Stimulated activated CD8-positive, alpha-beta memory T cell treated with anti-CD3 and anti-CD28 coated beads, Interleukin-7, amount 100 ng/mL, for 24 hours (primary cell): ENCODE measurements around the gene A1CF.
"Not testable (repeated sequence)": the region's sequence is repeated elsewhere in the genome, so short reads cannot be mapped to it uniquely, and the experiment has no call there.

Experiments used
- DNase-seq: peaks from one replicate; pipeline ENCODE4 v3.0.0-alpha.2; 2020; ENCODE audit warnings: low read depth

The A1CF gene, protein sequence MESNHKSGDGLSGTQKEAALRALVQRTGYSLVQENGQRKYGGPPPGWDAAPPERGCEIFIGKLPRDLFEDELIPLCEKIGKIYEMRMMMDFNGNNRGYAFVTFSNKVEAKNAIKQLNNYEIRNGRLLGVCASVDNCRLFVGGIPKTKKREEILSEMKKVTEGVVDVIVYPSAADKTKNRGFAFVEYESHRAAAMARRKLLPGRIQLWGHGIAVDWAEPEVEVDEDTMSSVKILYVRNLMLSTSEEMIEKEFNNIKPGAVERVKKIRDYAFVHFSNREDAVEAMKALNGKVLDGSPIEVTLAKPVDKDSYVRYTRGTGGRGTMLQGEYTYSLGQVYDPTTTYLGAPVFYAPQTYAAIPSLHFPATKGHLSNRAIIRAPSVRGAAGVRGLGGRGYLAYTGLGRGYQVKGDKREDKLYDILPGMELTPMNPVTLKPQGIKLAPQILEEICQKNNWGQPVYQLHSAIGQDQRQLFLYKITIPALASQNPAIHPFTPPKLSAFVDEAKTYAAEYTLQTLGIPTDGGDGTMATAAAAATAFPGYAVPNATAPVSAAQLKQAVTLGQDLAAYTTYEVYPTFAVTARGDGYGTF

DNA sequence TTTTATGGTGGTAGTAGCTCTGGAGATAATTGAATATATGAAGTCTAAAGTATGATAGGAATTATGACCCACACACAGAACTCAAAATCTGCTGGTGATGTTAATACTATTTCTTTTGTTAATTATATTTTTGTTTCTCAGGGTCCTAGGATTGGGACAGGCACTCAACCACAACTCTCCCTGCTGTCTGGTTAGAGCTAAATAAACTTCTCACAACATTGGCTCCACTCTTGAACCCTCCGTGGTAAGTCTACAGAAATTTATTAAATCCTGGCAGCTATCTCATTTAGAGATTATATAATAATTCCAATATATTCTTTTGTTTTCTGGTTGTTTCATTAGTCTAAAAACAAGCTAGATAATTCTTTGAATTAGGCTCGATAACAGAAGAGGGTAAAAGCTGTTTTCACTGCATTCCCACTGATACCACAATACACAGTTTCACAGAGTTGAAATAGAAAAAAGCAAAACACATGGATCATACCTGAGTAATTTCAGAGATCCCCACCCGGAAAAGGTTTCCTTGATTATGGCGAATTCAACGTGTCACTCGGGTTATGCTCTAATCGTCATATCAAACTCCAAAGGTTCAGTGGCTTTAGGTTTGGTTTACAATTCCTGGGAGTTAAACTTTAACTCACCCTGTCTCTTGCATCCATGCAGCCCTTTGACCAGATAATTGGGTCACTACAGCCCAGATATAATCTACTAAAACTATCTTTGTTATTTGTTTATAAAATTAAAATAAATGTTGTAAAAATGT lies at the start of gene A1CF:
TSS of gene A1CF (minus strand) at position 531 of the 763 bp plus-strand sequence. CDS start 25,687 bp downstream, outside the sequence.
- DNase-seq: no peak

DNA sequence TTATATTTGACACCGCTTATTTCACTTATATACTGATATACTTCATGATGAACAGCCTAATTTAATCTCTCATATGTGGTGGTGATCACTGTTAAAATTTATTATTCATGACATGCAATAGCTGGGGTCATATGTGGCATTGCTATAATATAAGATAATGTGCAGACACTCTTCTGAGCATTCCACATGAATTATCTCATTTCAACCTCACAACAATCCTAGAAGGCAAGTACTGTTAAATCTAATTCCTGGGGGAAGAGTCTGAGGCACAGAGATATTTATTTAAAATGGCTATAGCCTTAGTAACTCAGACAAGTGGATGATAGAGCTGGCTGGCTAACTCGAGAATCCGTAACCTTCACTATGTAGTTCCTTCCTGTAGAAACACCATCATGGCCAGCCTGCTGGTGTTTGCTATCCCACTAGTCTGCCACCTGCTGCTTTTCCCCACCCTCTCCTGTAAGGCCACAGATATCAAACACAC lies 46.6 kb upstream of the A1CF start:
- no peak for DNase-seq

DNA sequence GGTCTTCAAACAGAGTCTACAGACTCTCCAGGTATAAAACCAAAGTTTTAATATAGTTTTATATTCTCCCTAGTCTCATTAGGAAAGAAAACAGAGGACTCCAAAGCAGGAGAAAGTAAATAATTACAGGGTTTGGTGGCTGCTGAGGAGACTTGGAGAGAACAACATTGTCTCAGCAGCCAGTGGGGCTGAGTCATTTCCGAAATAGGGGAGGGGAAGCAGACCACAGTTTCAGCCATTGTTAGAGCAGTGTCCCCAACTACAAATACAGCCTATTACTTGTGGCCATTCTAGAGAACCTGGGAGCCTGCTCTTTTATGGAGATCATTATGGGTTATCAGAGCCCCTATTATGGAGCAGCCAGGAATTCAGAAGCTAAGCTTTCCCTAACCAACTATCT lies 44.2 kb upstream of the A1CF start:
- DNase-seq: no peak

DNA sequence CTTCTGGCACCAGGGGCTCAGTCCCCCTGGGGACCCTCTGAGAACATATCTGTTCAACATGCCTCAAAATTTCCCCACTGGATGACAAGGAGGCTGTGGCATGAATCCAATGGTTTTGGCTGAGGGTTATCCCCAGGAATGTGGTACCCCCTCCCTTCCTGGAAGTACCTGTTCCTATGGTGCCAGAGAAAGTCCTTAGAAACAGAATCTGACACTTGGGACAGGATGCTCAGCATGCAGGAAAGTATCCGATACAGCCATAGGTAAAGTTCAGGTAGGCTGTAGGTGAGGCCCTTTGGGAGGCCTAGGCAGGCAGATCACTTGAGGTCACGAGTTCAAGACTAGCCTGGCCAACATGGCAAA lies 42.7 kb upstream of the A1CF start:
- no peak for DNase-seq

DNA sequence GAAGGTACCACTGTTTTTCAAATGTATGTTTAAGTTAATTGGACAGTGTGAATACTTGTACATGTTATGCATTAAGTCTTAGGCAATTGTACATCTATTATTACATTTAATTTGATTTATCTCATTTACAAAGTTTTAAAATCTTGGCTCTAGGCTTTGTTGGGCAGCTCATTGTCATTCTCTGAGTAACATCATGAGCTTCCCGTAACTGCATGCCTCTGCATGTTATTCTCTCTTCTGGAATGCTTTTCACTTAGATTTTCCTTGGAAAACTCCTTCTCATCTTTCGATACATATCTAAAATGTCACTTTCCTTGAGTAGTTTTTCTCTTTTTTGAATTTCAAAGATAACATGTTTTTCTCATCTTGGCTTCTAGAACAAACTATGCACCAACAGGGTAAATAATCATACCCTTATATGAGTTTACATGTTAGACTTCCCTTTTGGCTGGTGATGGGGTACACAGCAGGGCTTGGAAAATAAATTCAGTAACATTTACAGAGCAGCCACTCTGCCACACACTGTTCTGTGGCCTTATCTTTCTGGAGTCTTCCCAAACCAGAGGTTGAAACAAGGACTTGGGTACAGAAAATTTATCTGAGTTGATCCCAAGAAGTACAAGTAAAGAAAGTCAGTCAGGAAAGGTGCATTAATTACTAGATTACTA lies 42.2 kb upstream of the A1CF start:
- no peak for DNase-seq

DNA sequence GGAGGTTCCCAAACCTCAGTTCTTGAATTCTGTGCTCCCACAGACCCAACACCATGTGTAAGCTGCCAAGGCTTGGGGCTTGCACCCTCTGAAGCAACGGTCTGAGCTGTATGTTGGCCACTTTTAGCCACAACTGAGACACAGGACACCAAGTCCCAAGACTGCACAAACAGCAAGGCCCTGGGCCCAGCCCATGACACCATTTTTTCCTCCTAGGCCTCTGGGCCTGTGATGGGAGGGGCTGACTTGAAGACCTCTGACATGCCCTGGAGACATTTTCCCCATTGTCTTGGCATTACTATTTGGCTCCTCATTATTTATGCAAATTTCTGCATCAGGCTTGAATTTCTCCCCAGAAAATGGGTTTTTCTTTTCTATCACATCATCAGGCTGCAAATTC lies 38.0 kb upstream of the A1CF start:
- not testable (repeated sequence) for DNase-seq

DNA sequence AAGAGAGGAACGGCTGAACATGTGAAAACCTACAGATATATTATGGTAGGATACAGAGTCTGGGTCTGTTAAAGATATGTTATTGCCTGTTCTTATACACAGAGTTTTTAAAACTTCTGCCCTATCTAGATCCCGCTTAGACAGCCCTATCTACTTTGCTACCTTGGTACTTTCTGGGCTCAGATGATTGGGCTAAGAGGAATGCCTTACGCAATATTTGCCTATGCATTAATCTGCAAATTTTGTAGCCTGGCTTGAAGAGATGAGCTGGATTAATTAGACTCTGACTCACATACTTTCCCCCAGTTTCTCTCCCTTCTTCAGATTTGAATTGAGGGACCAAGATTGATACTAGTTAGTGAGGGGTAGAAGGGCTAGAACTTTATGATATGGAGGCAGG lies 33.6 kb upstream of the A1CF start:
- DNase-seq: no peak

DNA sequence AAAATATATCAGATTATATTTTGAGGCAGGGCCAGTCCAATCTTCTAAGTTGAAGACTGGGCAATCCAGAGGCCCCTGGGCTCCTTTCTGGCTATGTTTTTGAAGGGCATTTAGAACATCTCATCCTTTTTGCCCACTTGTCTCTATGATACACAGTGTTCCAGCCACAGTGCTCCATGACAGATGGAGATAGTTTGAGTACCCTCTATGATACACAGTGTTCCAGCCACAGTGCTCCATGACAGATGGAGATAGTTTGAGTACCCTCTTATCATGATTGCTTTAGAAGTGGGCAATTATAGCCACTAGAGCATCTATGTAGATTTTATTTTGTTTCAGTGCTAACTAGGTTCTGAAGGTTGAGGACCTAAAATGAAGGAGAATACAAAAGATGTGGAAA lies 33.1 kb upstream of the A1CF start:
- DNase-seq: no peak

DNA sequence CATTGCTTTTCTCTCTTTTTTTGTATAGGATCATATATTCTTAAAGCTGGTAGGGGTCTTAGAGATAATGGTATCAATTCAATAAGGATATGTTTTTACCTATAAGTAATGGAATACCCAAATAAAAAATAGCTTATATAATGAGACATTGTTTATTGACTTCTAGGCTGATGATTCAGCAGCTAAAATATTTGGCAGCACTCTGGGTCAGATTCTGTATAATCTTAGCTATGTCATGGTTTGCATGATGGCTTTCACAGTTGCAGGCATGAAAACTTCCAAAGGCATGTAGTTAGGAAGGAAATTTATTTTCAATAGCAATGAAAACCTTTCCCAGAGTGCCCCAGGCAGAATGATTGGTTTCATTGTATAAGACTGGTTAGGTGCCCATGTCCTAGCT lies 32.1 kb upstream of the A1CF start:
- DNase-seq: no peak

DNA sequence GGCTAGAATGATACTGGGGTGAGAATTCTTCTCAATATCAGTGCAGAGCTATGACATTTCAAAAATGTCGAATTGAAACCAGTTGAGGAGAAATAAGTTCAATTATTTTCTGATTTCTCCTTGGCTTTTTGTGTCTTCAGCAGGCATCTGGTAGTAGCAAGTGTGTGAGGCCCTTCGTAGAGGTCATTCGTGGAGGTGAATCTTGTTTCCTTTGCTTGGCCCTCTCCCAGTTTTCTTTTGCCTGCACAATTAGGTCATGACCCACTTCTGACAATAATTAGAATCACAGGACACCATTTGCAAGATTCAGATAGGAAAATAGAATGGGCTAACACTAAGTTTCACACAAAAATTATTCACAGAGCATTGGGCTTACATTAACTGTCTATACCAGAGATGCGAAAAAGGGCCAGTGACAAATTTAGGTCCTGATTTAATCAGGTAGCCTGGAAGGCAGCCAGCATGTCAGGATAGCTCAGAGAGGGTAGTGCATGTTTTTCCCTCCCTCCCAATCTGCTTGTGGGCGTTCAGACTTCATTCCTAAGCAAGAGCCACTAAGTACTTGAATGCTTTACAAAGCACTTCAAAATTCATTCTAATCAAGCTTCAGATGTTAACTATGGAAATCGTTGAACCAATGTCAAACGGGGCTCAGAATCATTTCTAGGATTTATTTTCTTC lies 24.0 kb upstream of the A1CF start:
- no peak for DNase-seq

DNA sequence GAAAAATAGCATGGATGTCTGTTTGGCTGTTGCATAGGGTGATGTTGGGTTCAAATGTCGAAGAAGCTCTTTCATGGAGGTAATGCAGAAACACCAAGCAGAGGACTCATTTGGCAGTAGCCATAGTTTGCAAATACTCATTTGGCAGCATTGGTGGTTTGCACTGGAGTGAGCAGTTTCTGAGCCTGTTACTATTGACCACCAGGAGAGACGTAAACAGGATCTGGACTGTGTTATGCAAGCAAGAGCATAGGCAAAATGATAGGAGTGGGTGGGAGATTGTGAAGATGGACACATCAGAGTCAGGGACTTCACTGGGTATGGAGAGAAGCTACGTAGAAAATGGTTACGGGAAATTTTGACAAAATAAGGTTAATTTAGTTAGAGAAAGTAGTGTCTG lies 22.9 kb upstream of the A1CF start:
- no peak for DNase-seq

DNA sequence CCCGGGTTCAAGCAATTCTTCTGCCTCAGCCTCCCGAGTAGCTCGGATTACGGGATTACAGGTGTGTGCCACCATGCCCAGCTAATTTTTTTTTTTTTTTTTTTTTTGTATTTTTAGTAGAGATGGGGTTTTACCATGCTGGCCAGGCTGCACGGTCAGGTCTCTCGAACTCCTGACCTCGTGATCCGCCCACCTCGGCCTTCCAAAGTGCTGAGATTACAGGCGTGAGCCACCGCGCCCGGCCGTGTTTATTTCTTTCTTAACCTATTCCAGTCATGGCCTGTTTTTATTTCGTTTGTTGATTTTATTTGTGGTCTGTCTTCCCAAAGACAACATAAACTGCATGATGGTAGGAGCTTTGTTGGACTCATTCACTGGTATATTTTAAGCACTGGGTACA lies 20.4 kb upstream of the A1CF start:
- not testable (repeated sequence) for DNase-seq

DNA sequence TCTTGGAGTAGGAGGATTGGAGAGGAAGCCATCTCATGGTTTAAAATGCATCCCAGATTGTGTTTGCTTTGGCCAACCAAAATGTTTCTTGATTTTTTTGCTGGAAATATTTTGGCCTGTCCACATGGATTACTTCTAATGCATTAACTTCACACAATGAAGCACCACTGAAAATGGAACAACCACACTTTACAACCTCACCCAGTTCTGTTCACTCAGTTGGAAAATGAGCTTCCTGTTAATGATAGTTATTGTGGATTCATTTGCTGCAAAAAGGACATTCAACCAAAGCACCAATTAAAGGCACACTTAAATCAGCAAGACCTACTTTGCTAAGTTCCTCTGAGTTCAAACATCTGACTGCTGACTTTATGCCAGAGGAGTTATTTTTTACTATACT lies 11.3 kb upstream of the A1CF start:
- no peak for DNase-seq

DNA sequence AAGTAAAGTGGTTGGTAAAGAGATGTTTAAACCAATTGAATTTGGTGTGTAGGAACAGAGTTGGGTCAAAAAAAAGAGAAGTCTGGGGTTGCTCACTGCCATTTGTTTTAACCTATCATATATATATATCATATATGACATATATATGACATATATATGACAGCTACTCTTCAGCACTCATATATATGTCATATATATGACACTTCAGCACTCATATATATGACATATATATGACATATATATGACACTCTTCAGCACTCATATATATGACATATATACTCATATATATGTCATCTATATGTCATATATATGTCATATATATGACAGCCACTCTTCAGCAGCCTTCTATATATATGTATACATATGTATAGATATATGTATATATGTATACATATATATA lies 8.9 kb upstream of the A1CF start:
- DNase-seq: no peak

DNA sequence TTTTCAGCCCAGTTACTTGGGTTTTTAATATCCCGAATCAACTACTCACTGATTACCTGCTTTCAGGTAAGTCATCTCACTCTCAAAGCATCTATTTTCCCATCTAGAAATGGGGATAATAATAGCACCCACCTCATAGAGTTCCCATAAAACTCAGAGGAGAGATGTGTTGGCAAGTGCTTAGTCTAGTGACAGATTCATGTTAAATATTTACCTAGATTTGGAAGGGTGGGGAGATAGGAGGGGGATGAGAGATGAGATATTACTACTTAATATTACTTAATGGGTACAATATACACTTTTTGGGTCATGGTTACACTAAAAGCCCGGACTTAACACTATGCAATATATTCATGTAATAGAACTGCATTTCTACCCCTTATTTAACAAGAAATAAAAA lies 7.0 kb upstream of the A1CF start:
- no peak for DNase-seq

DNA sequence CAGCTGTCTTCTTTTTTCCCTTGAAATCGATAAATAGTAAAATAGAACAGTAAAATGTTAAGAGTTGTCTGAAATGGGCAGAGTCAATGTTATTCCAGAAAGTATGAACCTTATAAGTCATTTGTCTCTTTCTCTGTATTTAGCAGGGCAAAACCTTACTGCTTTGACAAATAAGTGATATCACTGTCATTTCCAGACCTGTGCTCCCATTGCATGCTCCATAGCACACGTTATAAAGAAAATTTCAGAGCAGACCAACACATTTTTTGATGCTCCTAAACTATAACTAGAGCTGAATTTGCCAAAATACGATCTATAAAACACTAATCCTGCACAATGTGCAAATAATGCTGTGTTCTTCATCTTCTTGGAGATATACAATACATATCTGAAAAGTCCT lies 1.1 kb downstream of the A1CF start:
- no peak for DNase-seq

DNA sequence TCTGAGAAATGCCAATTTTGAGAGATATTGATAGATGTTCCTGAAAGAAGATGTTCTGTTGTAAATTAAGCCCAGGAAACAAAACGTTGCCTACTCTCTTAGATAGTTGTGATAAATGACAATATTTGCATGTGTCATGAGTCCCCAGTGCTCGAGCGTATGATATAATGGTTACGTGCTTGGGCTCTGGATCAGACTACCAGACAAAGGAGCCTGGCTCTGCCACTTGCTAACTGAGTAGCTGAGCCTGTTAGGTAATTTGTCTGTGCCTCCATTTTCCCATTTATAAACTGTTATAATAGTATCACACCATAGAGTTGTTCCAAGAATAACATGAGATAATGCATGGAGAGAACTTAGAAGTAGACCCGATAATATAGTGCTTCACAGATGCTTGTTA lies 1.8 kb downstream of the A1CF start:
- DNase-seq: no peak

DNA sequence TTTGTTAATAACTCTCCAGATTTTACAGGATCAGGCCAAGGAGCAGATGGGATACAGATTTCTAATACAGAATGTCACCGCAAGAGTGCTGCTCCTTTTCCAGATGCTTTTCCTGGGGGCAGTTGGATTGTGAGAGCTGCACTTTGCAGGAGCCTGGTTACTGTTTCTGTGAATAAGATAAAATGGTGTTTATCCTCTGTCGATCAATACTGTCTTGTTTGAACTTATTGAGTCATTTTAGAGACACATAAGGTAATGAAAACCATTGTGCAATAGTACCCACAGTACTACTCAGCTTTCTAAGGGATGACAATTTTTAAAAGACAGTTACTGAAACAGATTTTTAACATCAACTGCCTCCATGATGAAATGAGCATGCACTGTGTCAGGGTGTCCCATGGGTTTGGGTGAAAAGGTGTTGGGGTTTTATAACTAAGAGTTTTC lies 2.9 kb downstream of the A1CF start:
- no peak for DNase-seq

DNA sequence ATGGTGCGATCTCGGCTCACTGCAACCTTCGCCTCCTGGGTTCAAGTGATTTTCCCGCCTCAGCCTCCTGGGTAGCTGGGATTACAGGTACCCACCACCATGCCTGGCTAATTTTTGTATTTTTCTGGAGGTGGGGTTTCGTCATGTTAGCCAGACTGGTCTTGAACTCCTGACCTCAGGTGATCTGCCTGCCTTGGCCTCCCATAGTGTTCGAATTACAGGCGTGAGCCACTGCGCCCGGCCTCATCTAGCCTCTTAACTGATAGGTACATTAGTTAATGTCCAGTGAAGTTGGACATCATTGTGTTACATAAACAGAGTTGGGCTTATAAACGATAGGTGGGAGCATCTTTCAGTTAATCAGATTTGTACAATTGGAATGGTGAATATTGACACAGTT lies 4.4 kb downstream of the A1CF start:
- not testable (repeated sequence) for DNase-seq

DNA sequence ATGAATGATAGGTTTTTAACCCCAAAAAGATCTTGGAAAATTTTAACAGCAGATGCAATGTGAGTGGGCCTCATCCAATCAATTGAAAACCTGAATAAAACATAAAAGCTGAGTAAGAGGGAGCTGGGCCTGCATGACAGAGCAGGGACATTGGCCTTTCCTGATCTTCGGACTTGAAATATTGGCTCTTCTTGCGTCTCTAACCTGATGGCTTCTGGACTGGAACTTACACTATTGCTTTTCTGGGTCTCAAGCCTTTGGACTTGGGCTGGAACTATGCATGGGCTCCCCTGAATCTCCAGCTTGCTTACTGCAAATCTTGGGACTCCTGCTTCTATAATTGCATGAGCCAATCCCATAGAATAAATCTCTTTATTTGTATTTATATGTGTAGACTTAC lies 9.0 kb downstream of the A1CF start:
- no peak for DNase-seq

DNA sequence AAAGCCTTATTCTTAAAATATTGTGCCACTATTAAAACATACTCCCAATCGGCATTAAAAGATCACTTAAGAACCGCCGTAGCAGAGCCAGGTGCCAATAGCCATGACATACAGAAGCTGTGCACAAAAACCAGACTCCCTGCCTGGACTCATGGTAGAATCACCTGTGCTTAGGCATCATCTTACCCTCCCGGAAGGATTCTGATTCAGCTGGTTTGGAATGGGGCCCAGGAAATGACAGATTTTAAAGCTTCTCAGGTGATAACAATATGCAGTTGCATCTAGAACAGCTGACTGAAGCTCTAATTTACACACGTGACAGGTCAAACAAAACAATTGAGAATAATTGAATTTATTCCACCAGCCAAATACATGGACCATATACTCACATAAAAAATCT lies 10.7 kb downstream of the A1CF start:
- no peak for DNase-seq

DNA sequence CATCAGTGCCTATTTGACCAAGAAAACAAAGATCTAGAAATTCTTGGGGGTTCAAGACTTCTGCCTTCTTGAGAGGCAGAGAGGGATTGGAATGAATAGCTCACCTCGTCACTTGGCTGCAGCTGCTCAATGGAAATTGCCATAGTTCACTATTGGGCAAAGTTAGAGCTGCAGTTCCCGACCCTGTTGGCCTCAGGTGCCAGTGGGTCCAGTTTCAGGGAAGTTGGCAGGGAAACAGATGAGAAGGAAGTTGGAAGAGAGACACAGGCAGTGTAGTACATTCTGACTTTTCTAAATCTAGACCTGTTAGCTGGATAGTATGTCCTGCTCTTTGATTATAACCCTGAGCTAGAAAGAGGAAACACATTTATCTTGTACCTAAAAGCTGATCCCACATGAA lies 19.1 kb downstream of the A1CF start:
- no peak for DNase-seq
